Measurements from ENCODE around the gene SNAPC2. TPM values are rescaled to one million over a fixed set of nuclear protein-coding genes. Genes with fewer than 3 reads are reported as not detected.

Gene SNAPC2
- total RNA-seq, 4 donors from 2014 or later = 29.5 to 37.7 (median 33.4) TPM

GRCh38 chr19:7905859-7906258 lies 14.3 kb upstream of the SNAPC2 start:
- TF ChIP-seq POLR2A (IDR thresholded peaks at IDR 0.05) (no peak), EP300 (IDR thresholded peaks at IDR 0.05) (no peak), CTCF (IDR thresholded peaks at IDR 0.05) (no peak), POLR2AphosphoS5 (IDR thresholded peaks at IDR 0.05) (no peak)
- H3K4me3 ChIP-seq = no peak overlapping the region
- no peak for ATAC-seq
- peaks cover 4 to 61% (median 32%) of the 10 kb centered on the region in 3 donors for H3K4me1 ChIP-seq
- no peaks in the 10 kb centered on the region for H3K27me3 ChIP-seq
- no peaks in the 10 kb centered on the region for H3K9me3 ChIP-seq
- WGBS, 2 donors (ENCODE audit: low coverage in 1 of 2) = 84% methylated on average over 6 of the region's 10 CpGs; no CpG with 5 or more reads in 1 of the 2 donors
- peaks cover 0 to 56% of the 10 kb centered on the region in 2 donors for H3K36me3 ChIP-seq
- no peak overlapping the region for H3K27ac ChIP-seq

- Histone ChIP-seq H3K4me1 (peaks cover 4 to 61% (median 32%) of the 10 kb centered on the region in 3 donors), H3K4me3 (no peak overlapping the region), H3K36me3 (peaks cover 0 to 69% of the 10 kb centered on the region in 2 donors), H3K27ac (no peak overlapping the region), H3K9me3 (no peaks in the 10 kb centered on the region), H3K27me3 (no peaks in the 10 kb centered on the region)
- no peak for ATAC-seq
- WGBS, 2 donors (ENCODE audit: low coverage in 1 of 2) = 86 to 92% methylated on average over 9 to 19 of the region's 19 CpGs
- TF ChIP-seq CTCF (IDR thresholded peaks at IDR 0.05) = no peak
- no peak for TF ChIP-seq POLR2A (IDR thresholded peaks at IDR 0.05)
- TF ChIP-seq POLR2AphosphoS5 (IDR thresholded peaks at IDR 0.05) = no peak
- no peak for TF ChIP-seq EP300 (IDR thresholded peaks at IDR 0.05)
These were observed 13.0 kb upstream of the SNAPC2 start for GRCh38 chr19:7907122-7907521.

- Histone ChIP-seq H3K9me3 (no peaks in the 10 kb centered on the region), H3K4me1 (peaks cover 4 to 58% (median 30%) of the 10 kb centered on the region in 3 donors), H3K27me3 (no peaks in the 10 kb centered on the region), H3K27ac (no peak overlapping the region), H3K4me3 (no peak overlapping the region), H3K36me3 (peaks cover 0 to 73% of the 10 kb centered on the region in 2 donors)
- no peak for ATAC-seq
- no peak for TF ChIP-seq EP300 (IDR thresholded peaks at IDR 0.05)
- TF ChIP-seq CTCF (IDR thresholded peaks at IDR 0.05) = no peak
- no peak for TF ChIP-seq POLR2AphosphoS5 (IDR thresholded peaks at IDR 0.05)
- no peak for TF ChIP-seq POLR2A (IDR thresholded peaks at IDR 0.05)
- 100% methylated on average over 1 of the region's 11 CpGs; no CpG with 5 or more reads in 1 of the 2 donors for WGBS, 2 donors (ENCODE audit: low coverage in 1 of 2)
These were observed 12.6 kb upstream of the SNAPC2 start for GRCh38 chr19:7907544-7907943.

DNA sequence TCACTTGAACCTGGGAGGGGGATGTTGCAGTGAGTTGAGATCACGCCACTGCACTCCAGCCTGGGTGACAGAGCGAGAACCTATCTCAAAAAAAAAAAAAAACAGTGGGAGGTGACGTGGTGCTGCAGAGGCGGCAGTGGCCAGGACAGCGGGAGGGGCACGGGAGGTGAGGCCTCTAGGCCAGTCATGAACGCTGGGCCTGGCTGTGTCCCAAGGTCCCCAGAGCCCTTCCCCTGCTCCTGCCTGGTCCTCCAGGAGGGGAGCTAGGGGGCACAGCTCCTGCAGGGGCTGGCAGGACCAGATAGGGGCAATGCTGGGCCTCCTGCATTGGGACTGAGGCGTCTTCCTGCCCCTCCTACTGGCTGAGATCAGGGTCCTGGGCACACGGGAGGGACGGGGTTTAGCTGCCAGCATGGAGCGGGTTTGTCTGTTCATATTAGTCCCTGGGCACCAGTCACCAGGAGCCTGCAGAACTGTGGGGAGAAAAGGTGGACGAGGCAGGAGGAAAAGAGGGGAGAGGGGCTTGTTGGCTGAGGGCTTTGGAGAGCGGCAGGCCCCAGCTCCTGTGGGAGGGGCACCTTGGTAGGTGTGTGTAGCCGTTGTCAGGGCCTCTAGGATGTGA lies 11.9 kb upstream of the SNAPC2 start:
- H3K4me1 ChIP-seq = peaks cover 4 to 52% (median 26%) of the 10 kb centered on the region in 3 donors
- TF ChIP-seq CTCF (IDR thresholded peaks at IDR 0.05) = no peak
- no peak for TF ChIP-seq POLR2A (IDR thresholded peaks at IDR 0.05)
- TF ChIP-seq EP300 (IDR thresholded peaks at IDR 0.05) = no peak
- TF ChIP-seq POLR2AphosphoS5 (IDR thresholded peaks at IDR 0.05) = no peak
- no peak overlapping the region for H3K4me3 ChIP-seq
- no peaks in the 10 kb centered on the region for H3K27me3 ChIP-seq
- H3K36me3 ChIP-seq = peaks cover 0 to 79% of the 10 kb centered on the region in 2 donors
- H3K9me3 ChIP-seq = no peaks in the 10 kb centered on the region
- WGBS, 2 donors (ENCODE audit: low coverage in 1 of 2) = 81 to 92% methylated on average over 2 to 5 of the region's 14 CpGs
- H3K27ac ChIP-seq = no peak overlapping the region
- no peak for ATAC-seq

All from gastroesophageal sphincter (tissue), 4 donors.